Astrocyte of the cerebellum (primary cell): ENCODE data around the gene C4orf17.

Experiments used
- DNase-seq: peaks from one replicate; pipeline ENCODE4 v3.0.0-alpha.2; 2011; ENCODE audit warnings: low read depth
- H3K4me3 ChIP-seq: 2 replicates; pipeline ENCODE4 v1.5.1; 2011; ENCODE audit warnings: mild to moderate bottlenecking, low read depth, low read length, moderate library complexity
- in situ Hi-C: cut with HindIII; loops from 2 replicates; pipeline ENCODE4 v1.10.0; 2017; ENCODE audit warnings: low sequenced_read_pairs
- TF ChIP-seq, protein P1 (sequence below): IDR thresholded peaks from 2 replicates; pipeline ENCODE4 v1.5.1; 2012; ENCODE audit warnings: low read length, low read depth, moderate library complexity, mild to moderate bottlenecking; ENCODE audit errors: missing control alignments

C4orf17 gene

DNA sequence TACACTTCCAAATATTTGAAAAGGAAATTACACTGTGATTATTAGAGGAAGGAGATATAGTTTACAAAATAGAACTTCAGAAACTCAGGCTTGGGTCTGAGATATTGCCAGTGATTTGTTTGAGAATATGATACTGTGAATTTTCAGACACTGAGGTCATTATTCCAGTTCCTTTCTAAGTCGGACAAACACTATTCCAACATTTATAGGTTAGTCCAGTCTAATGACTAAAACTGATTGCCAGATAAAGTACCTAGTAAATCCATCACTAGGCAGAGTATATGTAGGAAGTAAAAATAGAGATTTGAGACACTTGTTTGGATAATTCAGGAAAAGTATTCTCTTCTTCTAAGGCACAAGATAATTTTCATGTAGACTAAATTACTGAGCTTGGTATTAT, 77.0 kb downstream of the C4orf17 start:
- in situ Hi-C loops: no loop called here
- TF ChIP-seq, protein P1, sequence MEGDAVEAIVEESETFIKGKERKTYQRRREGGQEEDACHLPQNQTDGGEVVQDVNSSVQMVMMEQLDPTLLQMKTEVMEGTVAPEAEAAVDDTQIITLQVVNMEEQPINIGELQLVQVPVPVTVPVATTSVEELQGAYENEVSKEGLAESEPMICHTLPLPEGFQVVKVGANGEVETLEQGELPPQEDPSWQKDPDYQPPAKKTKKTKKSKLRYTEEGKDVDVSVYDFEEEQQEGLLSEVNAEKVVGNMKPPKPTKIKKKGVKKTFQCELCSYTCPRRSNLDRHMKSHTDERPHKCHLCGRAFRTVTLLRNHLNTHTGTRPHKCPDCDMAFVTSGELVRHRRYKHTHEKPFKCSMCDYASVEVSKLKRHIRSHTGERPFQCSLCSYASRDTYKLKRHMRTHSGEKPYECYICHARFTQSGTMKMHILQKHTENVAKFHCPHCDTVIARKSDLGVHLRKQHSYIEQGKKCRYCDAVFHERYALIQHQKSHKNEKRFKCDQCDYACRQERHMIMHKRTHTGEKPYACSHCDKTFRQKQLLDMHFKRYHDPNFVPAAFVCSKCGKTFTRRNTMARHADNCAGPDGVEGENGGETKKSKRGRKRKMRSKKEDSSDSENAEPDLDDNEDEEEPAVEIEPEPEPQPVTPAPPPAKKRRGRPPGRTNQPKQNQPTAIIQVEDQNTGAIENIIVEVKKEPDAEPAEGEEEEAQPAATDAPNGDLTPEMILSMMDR: no peak
- no peak overlapping the region for H3K4me3 ChIP-seq

DNA sequence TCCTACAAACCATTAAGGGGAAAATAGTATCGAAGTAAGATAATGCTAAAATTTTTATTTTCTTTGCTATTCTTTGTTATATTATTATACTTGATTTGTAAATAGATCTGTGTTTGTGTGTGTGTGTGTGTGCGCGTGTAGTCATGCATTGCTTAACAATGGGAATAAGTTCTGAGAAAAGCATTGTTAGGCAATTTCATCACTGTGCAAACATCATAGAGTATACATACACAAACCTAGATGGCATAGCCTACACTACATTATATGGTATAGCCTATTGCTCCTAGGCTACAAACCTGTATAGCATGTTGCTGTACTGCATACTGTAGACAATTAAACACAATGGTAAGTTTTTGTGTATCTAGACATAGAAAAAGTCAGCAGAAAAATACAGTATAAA, 80.9 kb downstream of the C4orf17 start:
- in situ Hi-C loops: no loop called here
- TF ChIP-seq, protein P1: no peak
- no peak overlapping the region for H3K4me3 ChIP-seq
- no peak for DNase-seq

More for the DNA sequence above, 77.0 kb downstream of the C4orf17 start:
- no peak for DNase-seq
